Activated CD8-positive, alpha-beta T cell treated with anti-CD3 and anti-CD28 coated beads, Interleukin-2, amount 10 ng/mL, durations not matched to agents 7 days and 5 days (primary cell): ENCODE data around the gene VOPP1. TPM values are rescaled to one million over a fixed set of nuclear protein-coding genes. Genes with fewer than 3 reads are reported as not detected.
A peak's percentile ranks its signal among the peaks of the same experiment; 100 is the strongest.

Source experiments
- ATAC-seq: fragments of 150-1000 bp; cut with Tn5 transposase; one replicate; pipeline ENCODE4 v1.10.0; 2021; ENCODE audit warnings: moderate library complexity
- CTCF ChIA-PET: fragments of 350-600 bp; sonication (Branson Sonifier 250); formaldehyde crosslinking; loops from one replicate; lab custom pipeline; 2021; ENCODE audit warnings: antibody characterized with exemption; lab: Charles Lee
- POLR2A ChIA-PET: fragments of 350-600 bp; sonication (Branson Sonifier 250); formaldehyde crosslinking; loops from one replicate; lab custom pipeline; 2021; ENCODE audit warnings: antibody characterized with exemption; lab: Charles Lee
- DNase-seq: peaks from one replicate; pipeline ENCODE4 v3.0.0-alpha.2; 2020
- H3K27ac Mint-ChIP-seq: one replicate; pipeline ENCODE4 v1.8.0; 2021; ENCODE audit warnings: mild to moderate bottlenecking, mixed read lengths
- H3K27me3 Mint-ChIP-seq: one replicate; pipeline ENCODE4 v1.8.0; 2021; ENCODE audit warnings: low read depth, mixed read lengths
- H3K36me3 Mint-ChIP-seq: one replicate; pipeline ENCODE4 v1.8.0; 2021; ENCODE audit warnings: low read depth, mixed read lengths
- H3K4me1 Mint-ChIP-seq: one replicate; pipeline ENCODE4 v1.8.0; 2021; ENCODE audit warnings: low read depth, mixed read lengths
- H3K4me3 Mint-ChIP-seq: one replicate; pipeline ENCODE4 v1.8.0; 2021; ENCODE audit warnings: mild to moderate bottlenecking, mixed read lengths
- H3K9me3 Mint-ChIP-seq: one replicate; pipeline ENCODE4 v1.8.0; 2022; ENCODE audit warnings: mixed read lengths; ENCODE audit not compliant: insufficient read depth
- total RNA-seq, 2 experiments: library from RNA; stranded (reverse); gene quantifications; one replicate each; pipeline ENCODE4 v1.2.3, GENCODE V29; 2021

Gene VOPP1
- total RNA-seq, 2 experiments from 2014 or later: 44.5 to 45.3 TPM

- Mint-ChIP-seq H3K4me3 (no peak overlapping the region), H3K27ac (no peak overlapping the region), H3K36me3 (peaks cover 19% of the 10 kb centered on the region), H3K4me1 (peaks cover 75% of the 10 kb centered on the region), H3K9me3 (no peaks in the 10 kb centered on the region), H3K27me3 (no peaks in the 10 kb centered on the region)
- ATAC-seq (no peak), DNase-seq (no peak)
- CTCF ChIA-PET: interaction anchor here (1.0 to 3.6 kb wide), 2 partner anchors 9 to 11 kb away, joined by 3 to 11 read pairs; no protein-coding TSS in a partner anchor
- POLR2A ChIA-PET: interaction anchor here (1.1 kb wide), 1 partner anchor 29 kb away, joined by 3 read pairs; no protein-coding TSS in a partner anchor
These were observed 35.5 kb downstream of the VOPP1 start for GRCh38 chr7:55536619-55537457.

DNA sequence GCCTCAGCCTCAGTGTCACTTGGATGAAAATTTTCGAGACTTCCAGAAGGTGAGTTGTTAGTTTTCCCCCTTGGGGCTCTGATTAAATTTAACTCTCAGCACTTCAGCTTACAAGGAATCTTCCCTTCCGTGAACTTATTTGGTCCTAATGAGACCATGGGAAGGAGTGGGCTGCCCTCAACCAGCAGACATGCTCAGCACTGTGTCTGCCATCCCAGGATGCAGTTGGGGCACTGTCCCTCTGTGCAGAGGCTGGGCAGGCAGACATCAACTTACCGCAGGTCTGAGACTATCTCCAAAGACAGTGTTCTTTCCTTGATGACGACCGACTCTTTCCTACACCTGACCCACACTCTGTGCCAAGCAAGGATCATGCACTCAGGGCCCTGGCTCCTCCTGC lies 36.7 kb downstream of the VOPP1 start:
- Mint-ChIP-seq H3K36me3 (peaks cover 24% of the 10 kb centered on the region), H3K9me3 (no peaks in the 10 kb centered on the region), H3K4me1 (peaks cover 81% of the 10 kb centered on the region), H3K27me3 (no peaks in the 10 kb centered on the region), H3K4me3 (peak overlapping the region; percentile 12), H3K27ac (peak overlapping the region; percentile 86)
- ATAC-seq: no peak
- DNase-seq: no peak
- POLR2A ChIA-PET: interaction anchor here (1.1 to 4.5 kb wide), 4 partner anchors 23 to 169 kb away, joined by 3 to 83 read pairs (median 10); partner anchors contain the start of gene VOPP1
- CTCF ChIA-PET: interaction anchor here (1.1 to 3.6 kb wide), 6 partner anchors 8 to 39 kb away, joined by 3 to 29 read pairs (median 5); partner anchors contain the start of gene VOPP1

GRCh38 chr7:55534916-55535590 lies 37.2 kb downstream of the VOPP1 start:
- Mint-ChIP-seq H3K4me3 (peak overlapping the region; percentile 48), H3K4me1 (peaks cover 78% of the 10 kb centered on the region), H3K36me3 (peaks cover 21% of the 10 kb centered on the region), H3K27ac (peak overlapping the region; percentile 86), H3K9me3 (no peaks in the 10 kb centered on the region), H3K27me3 (no peaks in the 10 kb centered on the region)
- ATAC-seq: no peak
- ChIA-PET CTCF (interaction anchor here (0.6 to 3.6 kb wide), 17 partner anchors 9 to 516 kb away, joined by 3 to 29 read pairs (median 4); partner anchors contain the start of genes CCT6A, PSPH and VOPP1), POLR2A (interaction anchor here (1.2 to 4.5 kb wide), 7 partner anchors 10 to 226 kb away, joined by 4 to 83 read pairs (median 10); partner anchors contain the start of gene VOPP1)
- no peak for DNase-seq

GRCh38 chr7:55534262-55534915 lies 37.9 kb downstream of the VOPP1 start:
- POLR2A ChIA-PET: interaction anchor here (1.2 to 4.5 kb wide), 7 partner anchors 10 to 225 kb away, joined by 4 to 83 read pairs (median 10); partner anchors contain the start of gene VOPP1

DNA sequence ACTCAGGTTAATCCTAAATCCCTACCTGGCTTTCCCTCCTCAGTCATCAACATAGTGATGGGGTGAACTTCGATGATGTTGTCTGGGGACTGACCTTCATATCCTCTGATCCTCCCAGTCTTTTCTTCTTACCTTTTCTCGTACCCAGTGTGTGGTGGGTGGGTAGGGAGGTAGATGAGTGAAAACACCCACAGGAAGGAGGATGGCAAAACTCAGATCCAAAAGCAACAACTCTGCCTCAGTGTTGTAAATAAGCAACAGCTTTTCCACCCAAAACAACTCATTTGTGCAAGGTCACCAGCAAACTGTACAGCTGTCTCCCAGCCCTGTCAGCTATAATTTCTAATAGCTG lies 38.6 kb downstream of the VOPP1 start:
- ATAC-seq (peak; percentile 14), DNase-seq (no peak)
- POLR2A ChIA-PET: interaction anchor here (1.2 to 4.5 kb wide), 8 partner anchors 9 to 224 kb away, joined by 4 to 83 read pairs (median 8); partner anchors contain the start of gene VOPP1
- no peaks in the 10 kb centered on the region for H3K27me3 Mint-ChIP-seq
- H3K36me3 Mint-ChIP-seq: peaks cover 25% of the 10 kb centered on the region
- H3K4me1 Mint-ChIP-seq: peaks cover 75% of the 10 kb centered on the region
- H3K27ac Mint-ChIP-seq: peak overlapping the region; percentile 86
- no peaks in the 10 kb centered on the region for H3K9me3 Mint-ChIP-seq
- CTCF ChIA-PET: interaction anchor here (0.7 to 3.5 kb wide), 11 partner anchors 10 to 225 kb away, joined by 3 to 29 read pairs (median 8); partner anchors contain the start of gene VOPP1
- H3K4me3 Mint-ChIP-seq: peak overlapping the region; percentile 48

More at GRCh38 chr7:55534262-55534915, 37.9 kb downstream of the VOPP1 start:
- peak overlapping the region; percentile 48 for H3K4me3 Mint-ChIP-seq
- ATAC-seq: peak; percentile 69
- H3K4me1 Mint-ChIP-seq: peaks cover 76% of the 10 kb centered on the region
- peaks cover 25% of the 10 kb centered on the region for H3K36me3 Mint-ChIP-seq
- no peaks in the 10 kb centered on the region for H3K27me3 Mint-ChIP-seq
- no peaks in the 10 kb centered on the region for H3K9me3 Mint-ChIP-seq
- peak; percentile 73 for DNase-seq
- CTCF ChIA-PET: interaction anchor here (0.6 to 3.6 kb wide), 19 partner anchors 9 to 517 kb away, joined by 3 to 29 read pairs (median 5); partner anchors contain the start of genes CCT6A, PSPH and VOPP1
- H3K27ac Mint-ChIP-seq: peak overlapping the region; percentile 86

GRCh38 chr7:55533050-55533728 lies 39.1 kb downstream of the VOPP1 start:
- H3K4me3 Mint-ChIP-seq: peak overlapping the region; percentile 48
- H3K36me3 Mint-ChIP-seq: peaks cover 25% of the 10 kb centered on the region
- CTCF ChIA-PET: interaction anchor here (0.7 to 3.5 kb wide), 12 partner anchors 15 to 224 kb away, joined by 3 to 29 read pairs (median 6); partner anchors contain the start of gene VOPP1
- POLR2A ChIA-PET: interaction anchor here (1.2 to 4.5 kb wide), 5 partner anchors 8 to 224 kb away, joined by 4 to 83 read pairs (median 6); partner anchors contain the start of gene VOPP1
- H3K27me3 Mint-ChIP-seq: no peaks in the 10 kb centered on the region
- DNase-seq: peak; percentile 83
- no peaks in the 10 kb centered on the region for H3K9me3 Mint-ChIP-seq
- H3K27ac Mint-ChIP-seq: peak overlapping the region; percentile 86
- peaks cover 70% of the 10 kb centered on the region for H3K4me1 Mint-ChIP-seq
- peak; percentile 76 for ATAC-seq

GRCh38 chr7:55532150-55532917 lies 40.0 kb downstream of the VOPP1 start:
- Mint-ChIP-seq H3K9me3 (no peaks in the 10 kb centered on the region), H3K27me3 (no peaks in the 10 kb centered on the region), H3K36me3 (peaks cover 21% of the 10 kb centered on the region), H3K4me3 (peak overlapping the region; percentile 48), H3K27ac (no peak overlapping the region), H3K4me1 (peaks cover 62% of the 10 kb centered on the region)
- ChIA-PET POLR2A (interaction anchor here (1.0 to 4.5 kb wide), 4 partner anchors 15 to 166 kb away, joined by 4 to 83 read pairs (median 4); partner anchors contain the start of gene VOPP1), CTCF (interaction anchor here (0.7 to 3.5 kb wide), 9 partner anchors 17 to 223 kb away, joined by 3 to 29 read pairs (median 5); partner anchors contain the start of gene VOPP1)
- DNase-seq: no peak
- ATAC-seq: no peak

- ATAC-seq (no peak), DNase-seq (no peak)
- H3K4me1 Mint-ChIP-seq: peaks cover 54% of the 10 kb centered on the region
- H3K9me3 Mint-ChIP-seq: no peaks in the 10 kb centered on the region
- ChIA-PET POLR2A (interaction anchor here (1.0 to 4.5 kb wide), 2 partner anchors 39 to 166 kb away, joined by 4 to 83 read pairs; partner anchors contain the start of gene VOPP1), CTCF (interaction anchor here (0.6 to 3.5 kb wide), 5 partner anchors 16 to 254 kb away, joined by 3 to 14 read pairs (median 3); no protein-coding TSS in a partner anchor)
- H3K27ac Mint-ChIP-seq: no peak overlapping the region
- no peak overlapping the region for H3K4me3 Mint-ChIP-seq
- H3K36me3 Mint-ChIP-seq: peaks cover 21% of the 10 kb centered on the region
- H3K27me3 Mint-ChIP-seq: no peaks in the 10 kb centered on the region
These were observed 40.8 kb downstream of the VOPP1 start for GRCh38 chr7:55531536-55531935.

- ATAC-seq: no peak
- ChIA-PET CTCF (no interaction called here), POLR2A (no interaction called here)
- Mint-ChIP-seq H3K27ac (no peak overlapping the region), H3K4me1 (peaks cover 24% of the 10 kb centered on the region), H3K9me3 (no peaks in the 10 kb centered on the region), H3K27me3 (no peaks in the 10 kb centered on the region), H3K4me3 (no peak overlapping the region), H3K36me3 (peaks cover 13% of the 10 kb centered on the region)
- no peak for DNase-seq
These were observed 45.0 kb downstream of the VOPP1 start for GRCh38 chr7:55527307-55527706.

GRCh38 chr7:55526770-55527169 lies 45.5 kb downstream of the VOPP1 start:
- ChIA-PET CTCF (no interaction called here), POLR2A (no interaction called here)
- H3K9me3 Mint-ChIP-seq: no peaks in the 10 kb centered on the region
- no peak overlapping the region for H3K27ac Mint-ChIP-seq
- H3K4me1 Mint-ChIP-seq: peaks cover 18% of the 10 kb centered on the region
- ATAC-seq (no peak), DNase-seq (no peak)
- no peaks in the 10 kb centered on the region for H3K27me3 Mint-ChIP-seq
- H3K36me3 Mint-ChIP-seq: peaks cover 9% of the 10 kb centered on the region
- H3K4me3 Mint-ChIP-seq: no peak overlapping the region
